Esophagus mucosa (tissue), 1 donor: ENCODE data around the gene CASZ1. TPM values are rescaled to one million over a fixed set of nuclear protein-coding genes. Genes with fewer than 3 reads are reported as not detected.

Experiments
- ATAC-seq: fragments of 200-7000 bp; cut with Tn5 transposase; one replicate; pipeline ENCODE4 v1.9.1; 2020
- total RNA-seq: library from RNA; stranded (reverse); gene quantifications from one replicate; pipeline ENCODE4 v1.2.4, GENCODE V29; 2023
- donor health status: DM: yes; HTN: yes; CAD: no.

Gene CASZ1
- total RNA-seq, 1 donor from 2014 or later: 22.8 TPM

GRCh38 chr1:10821388-10821787, 24.9 kb upstream of the CASZ1 start:
- no peak for ATAC-seq

GRCh38 chr1:10820422-10820821, 24.0 kb upstream of the CASZ1 start:
- no peak for ATAC-seq

- no peak for ATAC-seq
Observed at GRCh38 chr1:10819198-10819901, 22.9 kb upstream of the CASZ1 start.

- peak; percentile 90 for ATAC-seq
Observed at GRCh38 chr1:10818262-10819197, 22.1 kb upstream of the CASZ1 start.

- ATAC-seq: no peak
Observed at GRCh38 chr1:10816743-10817369, 20.4 kb upstream of the CASZ1 start.

GRCh38 chr1:10816233-10816632, 19.8 kb upstream of the CASZ1 start:
- ATAC-seq: no peak

- ATAC-seq: no peak
Observed at GRCh38 chr1:10815858-10816195, 19.4 kb upstream of the CASZ1 start.

GRCh38 chr1:10814976-10815857, 18.8 kb upstream of the CASZ1 start:
- no peak for ATAC-seq

GRCh38 chr1:10814312-10814711, 17.9 kb upstream of the CASZ1 start:
- ATAC-seq: no peak

- ATAC-seq: no peak
Observed at GRCh38 chr1:10813799-10814198, 17.4 kb upstream of the CASZ1 start.

GRCh38 chr1:10812387-10812915, 16.0 kb upstream of the CASZ1 start:
- ATAC-seq: no peak

GRCh38 chr1:10808441-10808840, 12.0 kb upstream of the CASZ1 start:
- ATAC-seq: no peak

GRCh38 chr1:10806966-10807365, 10.5 kb upstream of the CASZ1 start:
- no peak for ATAC-seq

GRCh38 chr1:10803971-10804820, 7.8 kb upstream of the CASZ1 start:
- peak; percentile 96 for ATAC-seq

GRCh38 chr1:10802944-10803715, 6.7 kb upstream of the CASZ1 start:
- no peak for ATAC-seq

- no peak for ATAC-seq
Observed at GRCh38 chr1:10800778-10801177, 4.3 kb upstream of the CASZ1 start.

- no peak for ATAC-seq
Observed at GRCh38 chr1:10799726-10800125, 3.3 kb upstream of the CASZ1 start.

GRCh38 chr1:10795276-10796021, 997 bp downstream of the CASZ1 start:
- ATAC-seq: peak; percentile 28

- ATAC-seq: no peak
Observed at GRCh38 chr1:10794724-10795275, 1.6 kb downstream of the CASZ1 start.
